Measurements from ENCODE around the gene LSAMP.

The LSAMP gene

DNA sequence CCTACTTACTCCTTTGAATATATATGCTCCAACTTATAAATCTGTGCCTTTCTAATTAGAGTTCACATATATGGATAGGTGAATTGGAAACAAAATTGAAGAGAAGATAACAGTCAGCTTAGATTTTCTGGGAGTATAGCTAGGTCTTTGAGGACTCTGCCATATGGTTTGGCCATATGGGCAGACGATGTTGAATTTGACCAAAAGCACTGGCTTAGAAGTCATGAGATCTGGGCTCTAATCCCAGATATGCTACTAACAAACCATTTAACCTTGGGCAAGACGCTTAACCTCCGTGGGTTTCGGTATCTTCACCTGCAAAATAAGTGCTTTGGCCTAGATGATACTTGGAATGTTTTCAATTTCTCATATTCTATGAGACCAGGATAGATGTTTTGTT lies 154.1 kb downstream of the LSAMP start:
- no peak for DNase-seq (ENCODE audit: low spot score)

GRCh38 chr3:116288485-116288884 lies 156.8 kb downstream of the LSAMP start:
- no peak for DNase-seq (ENCODE audit: low spot score)

GRCh38 chr3:116285781-116286421 lies 159.4 kb downstream of the LSAMP start:
- no peak for DNase-seq (ENCODE audit: low spot score)

GRCh38 chr3:116281313-116282143 lies 163.8 kb downstream of the LSAMP start:
- no peak for DNase-seq (ENCODE audit: low spot score)

DNA sequence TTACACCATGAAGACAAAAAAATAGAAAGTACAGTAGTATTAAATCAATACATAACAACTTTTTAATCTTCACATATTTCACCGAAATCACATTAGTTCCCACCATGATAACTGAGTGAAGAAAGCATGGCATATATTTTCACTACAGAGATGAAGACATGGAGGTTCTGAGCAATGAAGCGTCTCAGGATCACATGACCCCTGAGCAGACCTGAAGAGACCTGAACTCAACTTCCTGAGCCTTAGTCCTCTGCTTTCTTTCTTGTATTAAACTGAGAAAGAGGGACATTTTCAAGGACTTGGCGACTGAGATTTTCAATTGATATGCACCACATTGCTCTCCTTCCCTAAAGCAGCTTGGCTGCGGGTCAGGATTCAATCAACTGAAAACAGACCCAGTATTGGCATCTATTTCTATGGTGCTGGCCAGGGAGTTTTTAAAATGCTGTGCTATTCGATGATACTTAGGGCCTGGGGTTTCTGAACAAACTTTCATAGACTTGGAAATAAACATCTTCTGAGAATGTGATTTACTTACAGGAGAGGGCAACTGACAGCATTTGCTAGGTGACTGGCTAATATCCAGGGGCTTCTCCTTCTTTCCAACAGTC lies 165.1 kb downstream of the LSAMP start:
- no peak for DNase-seq (ENCODE audit: low spot score)

GRCh38 chr3:116276675-116277074 lies 168.6 kb downstream of the LSAMP start:
- no peak for DNase-seq (ENCODE audit: low spot score)

DNA sequence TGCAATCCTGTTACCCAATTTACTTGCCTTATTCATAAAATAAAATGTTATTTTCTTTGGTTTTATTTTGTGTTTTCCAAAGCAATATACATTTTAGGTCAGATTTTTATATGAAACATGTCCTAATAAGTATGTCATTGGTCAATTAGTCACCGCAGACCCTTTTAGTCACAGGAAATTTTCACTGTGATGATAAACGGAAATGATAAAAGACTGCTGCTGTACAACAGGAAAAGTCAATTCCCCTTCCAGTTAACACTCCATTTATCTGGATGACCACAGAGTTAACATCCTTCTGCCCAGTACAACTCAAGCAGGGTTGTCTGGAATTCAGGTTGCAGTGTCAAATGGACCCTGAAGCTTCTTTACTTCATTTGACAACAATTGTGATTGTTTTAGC lies 175.2 kb downstream of the LSAMP start:
- no peak for DNase-seq (ENCODE audit: low spot score)

- no peak for DNase-seq (ENCODE audit: low spot score)
Measured at GRCh38 chr3:116267116-116267515, 178.2 kb downstream of the LSAMP start.

GRCh38 chr3:116265976-116266584 lies 179.2 kb downstream of the LSAMP start:
- no peak for DNase-seq (ENCODE audit: low spot score)

- no peak for DNase-seq (ENCODE audit: low spot score)
Measured at GRCh38 chr3:116265320-116265695, 180.0 kb downstream of the LSAMP start.

- DNase-seq (ENCODE audit: low spot score), result no peak
Measured at GRCh38 chr3:116264546-116265319, 180.6 kb downstream of the LSAMP start.

DNA sequence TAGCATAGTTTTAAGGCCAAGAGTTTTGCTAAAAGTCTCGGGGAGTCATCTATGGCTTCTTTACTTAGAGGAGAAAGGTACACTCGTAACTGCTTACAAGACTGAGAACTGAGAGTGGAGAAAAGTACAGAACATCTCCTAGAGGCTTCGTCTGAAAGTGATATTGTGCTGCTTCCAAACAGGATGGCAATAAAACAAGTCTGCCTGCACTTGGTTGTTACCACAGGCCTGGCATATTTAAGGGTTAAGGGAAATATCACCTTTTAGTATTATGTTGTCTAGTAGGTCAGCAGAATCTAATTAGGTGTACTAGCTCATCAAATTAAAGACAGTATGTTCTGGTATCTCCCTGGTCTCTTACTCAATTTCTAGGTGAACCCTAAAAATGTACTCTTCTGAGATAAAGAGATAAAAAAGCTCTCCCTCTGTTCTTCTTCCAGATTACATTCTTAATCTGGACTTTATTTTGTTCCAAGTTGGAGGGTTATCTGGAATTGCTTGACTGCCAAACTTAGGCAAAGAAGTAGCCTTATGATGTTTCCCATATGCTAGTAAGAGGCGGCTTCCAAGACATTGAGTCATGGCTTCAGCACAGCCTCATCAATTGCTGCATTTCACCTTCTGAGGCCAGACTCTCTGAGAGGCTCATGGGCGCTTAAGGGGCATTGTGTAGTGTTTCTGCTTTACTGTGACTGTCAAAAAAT lies 181.3 kb downstream of the LSAMP start:
- DNase-seq (ENCODE audit: low spot score), result no peak

DNA sequence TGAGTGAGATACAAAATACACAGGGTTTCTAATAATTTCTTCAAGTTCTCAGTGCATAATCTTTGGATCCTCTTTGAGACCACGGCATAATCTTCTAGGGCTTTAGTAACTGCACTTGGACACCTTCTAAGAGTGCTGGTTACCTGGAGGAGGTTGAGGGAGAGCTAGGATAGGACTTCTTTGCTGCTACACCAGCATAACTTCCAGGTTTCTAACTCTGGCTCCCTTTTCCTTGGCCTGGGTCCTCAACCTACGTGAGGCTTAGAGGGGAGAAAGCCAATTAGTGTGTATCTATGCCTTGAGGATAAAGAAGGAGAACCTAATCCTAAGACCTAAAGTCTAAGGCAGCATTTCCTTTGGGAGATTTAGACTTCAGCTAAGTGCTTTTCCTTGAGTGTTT lies 184.8 kb downstream of the LSAMP start:
- DNase-seq (ENCODE audit: low spot score), result no peak

- no peak for DNase-seq (ENCODE audit: low spot score)
Measured at GRCh38 chr3:116259984-116260383, 185.3 kb downstream of the LSAMP start.

GRCh38 chr3:116256843-116257485 lies 188.3 kb downstream of the LSAMP start:
- DNase-seq (ENCODE audit: low spot score), result no peak

- no peak for DNase-seq (ENCODE audit: low spot score)
Measured at GRCh38 chr3:116254541-116254940, 190.7 kb downstream of the LSAMP start.

DNA sequence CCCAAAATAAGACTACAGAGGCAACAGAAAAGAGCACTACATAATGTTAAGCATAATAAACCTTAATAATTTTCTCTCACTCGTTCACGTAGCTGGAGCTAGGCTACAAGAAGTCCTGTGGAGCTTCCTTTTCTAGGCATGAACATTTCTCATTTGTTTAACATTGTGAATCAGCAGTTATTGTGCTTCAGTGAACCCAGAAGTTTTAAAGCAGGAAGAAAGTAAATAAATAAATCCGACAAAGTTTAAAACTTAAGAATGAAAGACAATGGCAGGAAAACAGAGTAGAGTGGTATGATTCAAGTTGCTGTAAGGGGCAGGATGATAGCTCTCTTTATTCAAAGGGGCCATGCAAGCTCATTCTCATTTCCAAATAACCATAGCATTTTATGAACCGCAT lies 191.8 kb downstream of the LSAMP start:
- DNase-seq (ENCODE audit: low spot score), result no peak

GRCh38 chr3:116247605-116248004 lies 197.7 kb downstream of the LSAMP start:
- no peak for DNase-seq (ENCODE audit: low spot score)

DNA sequence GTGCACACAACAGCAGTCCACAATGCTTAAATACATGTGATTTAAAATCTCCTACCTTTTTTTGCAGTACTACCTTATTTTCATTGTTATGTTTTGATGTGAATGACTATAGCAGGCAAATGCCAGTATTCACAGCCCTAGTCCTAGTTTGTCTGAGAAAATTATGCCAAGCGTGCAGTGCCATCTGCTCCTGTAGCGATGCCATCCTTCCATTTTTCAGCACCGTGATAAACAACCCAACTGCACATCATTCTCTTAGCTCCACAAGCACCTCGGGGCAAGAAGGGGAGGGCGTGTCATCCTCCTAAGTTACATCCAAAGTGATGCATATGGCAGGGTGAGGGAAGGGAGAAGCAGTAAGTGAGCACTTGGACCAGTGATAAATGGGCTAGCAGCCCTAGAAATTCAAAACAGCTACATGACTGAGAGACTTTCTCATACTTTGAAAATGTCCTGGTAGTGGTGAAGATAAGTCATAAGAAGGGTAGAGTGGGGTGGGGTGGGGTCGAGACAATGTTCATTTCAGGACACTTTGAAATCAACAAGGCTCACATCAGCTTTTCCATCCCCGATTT lies 198.8 kb downstream of the LSAMP start:
- DNase-seq (ENCODE audit: low spot score), result no peak

DNA sequence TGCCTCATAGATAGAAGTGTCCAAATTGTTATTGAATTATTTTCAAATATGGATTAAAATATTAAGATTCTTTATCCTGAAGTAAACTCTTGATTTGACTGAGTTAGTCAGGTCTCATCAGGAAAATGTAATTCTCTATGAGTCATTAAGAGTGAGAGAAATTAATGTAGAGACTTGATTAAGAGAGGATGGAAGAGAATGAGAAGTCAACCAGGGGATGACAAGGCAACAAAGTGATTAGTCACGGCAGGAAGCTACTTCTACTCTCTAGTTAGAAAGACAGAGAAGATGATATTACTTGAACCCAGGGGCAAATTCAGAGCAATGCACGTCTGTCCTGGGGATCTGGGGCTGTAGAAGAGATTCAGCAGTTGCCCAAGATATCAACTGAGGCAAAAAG lies 202.5 kb downstream of the LSAMP start:
- DNase-seq (ENCODE audit: low spot score), result no peak

GRCh38 chr3:116241677-116242076 lies 203.6 kb downstream of the LSAMP start:
- no peak for DNase-seq (ENCODE audit: low spot score)

All from hematopoietic multipotent progenitor cell treated with erythropoietin and hydrocortisone succinate and interleukin-3 and kit ligand, for 17 days (in vitro differentiated cells).